ENCODE results near the gene MOGAT2.

DNA sequence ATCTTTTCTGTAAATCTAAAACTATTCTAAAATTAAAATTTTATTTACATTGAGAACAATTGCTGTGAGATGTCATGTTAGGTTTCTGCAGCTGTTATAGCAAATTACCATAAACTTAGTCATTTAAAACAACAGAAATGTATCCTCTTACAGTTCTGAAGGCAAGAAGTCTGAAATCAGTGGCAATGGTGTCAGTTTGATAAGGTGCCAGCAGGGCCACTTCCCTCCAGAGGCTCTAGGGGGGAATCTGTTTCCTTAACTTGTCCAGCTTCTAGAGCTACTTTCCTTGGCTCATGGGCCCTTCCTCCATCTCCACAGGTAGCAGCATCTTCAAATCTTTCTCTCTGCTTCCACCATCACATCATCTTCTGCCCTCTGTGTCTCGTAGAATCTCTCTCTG lies 23.0 kb downstream of the MOGAT2 start:
- TF ChIP-seq, protein P1, sequence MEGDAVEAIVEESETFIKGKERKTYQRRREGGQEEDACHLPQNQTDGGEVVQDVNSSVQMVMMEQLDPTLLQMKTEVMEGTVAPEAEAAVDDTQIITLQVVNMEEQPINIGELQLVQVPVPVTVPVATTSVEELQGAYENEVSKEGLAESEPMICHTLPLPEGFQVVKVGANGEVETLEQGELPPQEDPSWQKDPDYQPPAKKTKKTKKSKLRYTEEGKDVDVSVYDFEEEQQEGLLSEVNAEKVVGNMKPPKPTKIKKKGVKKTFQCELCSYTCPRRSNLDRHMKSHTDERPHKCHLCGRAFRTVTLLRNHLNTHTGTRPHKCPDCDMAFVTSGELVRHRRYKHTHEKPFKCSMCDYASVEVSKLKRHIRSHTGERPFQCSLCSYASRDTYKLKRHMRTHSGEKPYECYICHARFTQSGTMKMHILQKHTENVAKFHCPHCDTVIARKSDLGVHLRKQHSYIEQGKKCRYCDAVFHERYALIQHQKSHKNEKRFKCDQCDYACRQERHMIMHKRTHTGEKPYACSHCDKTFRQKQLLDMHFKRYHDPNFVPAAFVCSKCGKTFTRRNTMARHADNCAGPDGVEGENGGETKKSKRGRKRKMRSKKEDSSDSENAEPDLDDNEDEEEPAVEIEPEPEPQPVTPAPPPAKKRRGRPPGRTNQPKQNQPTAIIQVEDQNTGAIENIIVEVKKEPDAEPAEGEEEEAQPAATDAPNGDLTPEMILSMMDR (IDR thresholded peaks at IDR 0.05 in 2 of 3, conservative IDR thresholded peaks at IDR 0.05 in 1 of 3; ENCODE audit: borderline replicate concordance in 1 of 3, insufficient read depth in 1 of 3, low read depth in 2 of 3, low read length in 2 of 3), result 0 out of 6 replicates have a peak, but pooled peaks of 1 of the 3 experiments have one; percentile 4
- no peak for TF ChIP-seq POLR2A (IDR thresholded peaks at IDR 0.05; ENCODE audit: borderline replicate concordance, extremely low read depth, insufficient read depth, insufficient read length)
- TF ChIP-seq, protein P2, sequence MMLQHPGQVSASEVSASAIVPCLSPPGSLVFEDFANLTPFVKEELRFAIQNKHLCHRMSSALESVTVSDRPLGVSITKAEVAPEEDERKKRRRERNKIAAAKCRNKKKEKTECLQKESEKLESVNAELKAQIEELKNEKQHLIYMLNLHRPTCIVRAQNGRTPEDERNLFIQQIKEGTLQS (IDR thresholded peaks at IDR 0.05), result no peak
- no peak for TF ChIP-seq SRF (IDR thresholded peaks at IDR 0.05; ENCODE audit: low read depth)
- no peak for TF ChIP-seq POLR2AphosphoS5 (IDR thresholded peaks at IDR 0.05; ENCODE audit: low read depth, low read length)
- TF ChIP-seq SP1 (IDR thresholded peaks at IDR 0.05; ENCODE audit: low read depth), result no peak
- no peak for TF ChIP-seq EZH2 (IDR thresholded peaks at IDR 0.05)
- TF ChIP-seq RAD21 (IDR thresholded peaks at IDR 0.05; ENCODE audit: low read depth), result no peak
